Neural progenitor cell (in vitro differentiated cells): ENCODE results near the gene LRRC56. TPM values are rescaled to one million over a fixed set of nuclear protein-coding genes. Genes with fewer than 3 reads are reported as not detected.

Source experiments
- DNase-seq: peaks from one replicate; pipeline ENCODE4 v3.0.0-alpha.2; 2016; ENCODE audit warnings: low spot score
- H2AFZ ChIP-seq: fragments of 200-600 bp; sonication (generic); replicated peaks from 2 replicates; pipeline ENCODE4 v1.6.1; 2016; ENCODE audit warnings: antibody characterized with exemption
- H3F3A ChIP-seq: fragments of 200-600 bp; sonication (generic); 2 replicates; pipeline ENCODE4 v1.6.1; 2016; ENCODE audit warnings: antibody characterized with exemption, low read depth
- H3K27ac ChIP-seq: fragments of 200-600 bp; sonication (generic); 2 replicates; pipeline ENCODE4 v1.5.1; 2016; ENCODE audit warnings: mild to moderate bottlenecking
- H3K27me3 ChIP-seq: fragments of 200-600 bp; sonication (generic); 2 replicates; pipeline ENCODE4 v1.6.1; 2016; ENCODE audit warnings: mild to moderate bottlenecking, moderate library complexity
- H3K36me3 ChIP-seq: fragments of 200-600 bp; sonication (generic); 2 replicates; pipeline ENCODE4 v1.5.1; 2016
- H3K4me1 ChIP-seq: fragments of 200-600 bp; sonication (generic); 2 replicates; pipeline ENCODE4 v1.6.1; 2016; ENCODE audit warnings: mixed run types
- H3K4me2 ChIP-seq: fragments of 200-600 bp; sonication (generic); 2 replicates; pipeline ENCODE4 v1.6.1; 2016
- H3K4me3 ChIP-seq: fragments of 200-600 bp; sonication (generic); 2 replicates; pipeline ENCODE4 v1.5.1; 2016
- H3K79me2 ChIP-seq: fragments of 200-600 bp; sonication (generic); 2 replicates; pipeline ENCODE4 v1.6.1; 2016; ENCODE audit warnings: low read depth
- H3K9ac ChIP-seq: fragments of 200-600 bp; sonication (generic); 2 replicates; pipeline ENCODE4 v1.6.1; 2016
- H3K9me3 ChIP-seq: fragments of 200-600 bp; sonication (generic); 2 replicates; pipeline ENCODE4 v1.5.1; 2016; ENCODE audit warnings: low read depth
- H4K20me1 ChIP-seq: fragments of 200-600 bp; sonication (generic); 2 replicates; pipeline ENCODE4 v1.6.1; 2016; ENCODE audit warnings: low read depth
- H3K27ac Mint-ChIP-seq: 3 replicates; pipeline ENCODE4 v1.8.0; 2021; ENCODE audit warnings: mixed read lengths
- H3K27me3 Mint-ChIP-seq: 2 replicates; pipeline ENCODE4 v1.8.0; 2022; ENCODE audit warnings: low read depth, mild to moderate bottlenecking, inconsistent platforms, moderate library complexity, mixed read lengths; ENCODE audit not compliant: insufficient read depth
- H3K36me3 Mint-ChIP-seq: 3 replicates; pipeline ENCODE4 v1.8.0; 2021; ENCODE audit warnings: mixed read lengths
- H3K4me1 Mint-ChIP-seq: 3 replicates; pipeline ENCODE4 v1.8.0; 2021; ENCODE audit warnings: mixed read lengths
- H3K4me3 Mint-ChIP-seq: 3 replicates; pipeline ENCODE4 v1.8.0; 2021; ENCODE audit warnings: mild to moderate bottlenecking, moderate library complexity, mixed read lengths
- H3K9me3 Mint-ChIP-seq: 3 replicates; pipeline ENCODE4 v1.8.0; 2020; ENCODE audit warnings: mixed read lengths
- CTCF ChIP-seq: fragments of 200-600 bp; sonication (generic); IDR thresholded peaks from 2 replicates; pipeline ENCODE4 v1.5.1; 2017; ENCODE audit warnings: antibody characterized with exemption, mild to moderate bottlenecking
- EZH2 ChIP-seq: fragments of 200-600 bp; sonication (generic); IDR thresholded peaks from 2 replicates; pipeline ENCODE4 v1.6.1; 2017; ENCODE audit warnings: antibody characterized with exemption, mild to moderate bottlenecking, moderate library complexity
- EZH2phosphoT487 ChIP-seq: fragments of 200-600 bp; sonication (generic); IDR thresholded peaks from 2 replicates; pipeline ENCODE4 v1.6.1; 2017; ENCODE audit warnings: antibody characterized with exemption
- total RNA-seq: library from RNA; depleted of rRNA; stranded (reverse); fragments of >200 nt; gene quantifications from 2 replicates; pipeline ENCODE4 v1.2.3, GENCODE V29; 2015; ENCODE audit warnings: low replicate concordance

The LRRC56 gene
- total RNA-seq, 1 donor from 2014 or later = 0.45 TPM

DNA sequence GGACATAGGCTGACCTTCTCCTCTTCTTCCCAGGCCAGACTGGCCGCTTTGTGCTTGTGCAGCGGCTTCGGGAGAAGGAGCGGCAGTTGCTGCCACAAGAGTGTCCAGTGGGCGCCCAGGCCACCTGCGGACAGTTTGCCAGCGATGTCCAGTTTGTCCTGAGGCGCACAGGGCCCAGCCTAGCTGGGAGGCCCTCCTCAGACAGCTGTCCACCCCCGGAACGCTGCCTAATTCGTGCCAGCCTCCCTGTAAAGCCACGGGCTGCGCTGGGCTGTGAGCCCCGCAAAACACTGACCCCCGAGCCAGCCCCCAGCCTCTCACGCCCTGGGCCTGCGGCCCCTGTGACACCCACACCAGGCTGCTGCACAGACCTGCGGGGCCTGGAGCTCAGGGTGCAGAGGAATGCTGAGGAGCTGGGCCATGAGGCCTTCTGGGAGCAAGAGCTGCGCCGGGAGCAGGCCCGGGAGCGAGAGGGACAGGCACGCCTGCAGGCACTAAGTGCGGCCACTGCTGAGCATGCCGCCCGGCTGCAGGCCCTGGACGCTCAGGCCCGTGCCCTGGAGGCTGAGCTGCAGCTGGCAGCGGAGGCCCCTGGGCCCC is 24.8 kb downstream of the LRRC56 start:
- Histone ChIP-seq H3F3A (peaks cover 26% of the 10 kb centered on the region), H3K27me3 (peaks cover 23% of the 10 kb centered on the region), H3K4me1 (peaks cover 16% of the 10 kb centered on the region), H3K9ac (no peak overlapping the region), H3K9me3 (no peaks in the 10 kb centered on the region), H3K4me2 (peak overlapping the region; percentile 99), H3K4me3 (peak overlapping the region; percentile 100), H2AFZ (no peak overlapping the region), H3K36me3 (no peaks in the 10 kb centered on the region), H4K20me1 (peaks cover 46% of the 10 kb centered on the region), H3K27ac (no peak overlapping the region), H3K79me2 (peaks cover 13% of the 10 kb centered on the region)
- H3K27ac Mint-ChIP-seq = no peak overlapping the region
- peaks cover 16% of the 10 kb centered on the region for H3K27me3 Mint-ChIP-seq
- peaks cover 5% of the 10 kb centered on the region for H3K4me1 Mint-ChIP-seq
- DNase-seq = no peak
- H3K4me3 Mint-ChIP-seq = peak overlapping the region; percentile 87
- H3K9me3 Mint-ChIP-seq = peaks cover 2% of the 10 kb centered on the region
- TF ChIP-seq CTCF = no peak
- TF ChIP-seq EZH2 = no peak
- TF ChIP-seq EZH2phosphoT487 = no peak
- H3K36me3 Mint-ChIP-seq = no peaks in the 10 kb centered on the region

- Mint-ChIP-seq H3K9me3 (no peaks in the 10 kb centered on the region), H3K27ac (no peak overlapping the region), H3K4me3 (peak overlapping the region; percentile 39)
Measured at GRCh38 chr11:563066-563811, 25.9 kb downstream of the LRRC56 start.

GRCh38 chr11:563812-564578 is 26.7 kb downstream of the LRRC56 start:
- TF ChIP-seq CTCF (no peak), EZH2 (no peak), EZH2phosphoT487 (no peak)

More at GRCh38 chr11:563066-563811, 25.9 kb downstream of the LRRC56 start:
- Histone ChIP-seq H3K4me2 (no peak overlapping the region), H3K36me3 (no peaks in the 10 kb centered on the region), H3K9me3 (no peaks in the 10 kb centered on the region), H4K20me1 (peaks cover 54% of the 10 kb centered on the region), H3K9ac (no peak overlapping the region), H3K4me3 (no peak overlapping the region), H3K79me2 (peaks cover 18% of the 10 kb centered on the region), H2AFZ (no peak overlapping the region), H3K27ac (no peak overlapping the region), H3F3A (peaks cover 25% of the 10 kb centered on the region), H3K27me3 (peaks cover 12% of the 10 kb centered on the region), H3K4me1 (peaks cover 21% of the 10 kb centered on the region)
- H3K4me1 Mint-ChIP-seq = peaks cover 9% of the 10 kb centered on the region
- H3K27me3 Mint-ChIP-seq = peaks cover 16% of the 10 kb centered on the region
- no peak for TF ChIP-seq EZH2phosphoT487
- TF ChIP-seq EZH2 = no peak
- TF ChIP-seq CTCF = no peak
- H3K36me3 Mint-ChIP-seq = no peaks in the 10 kb centered on the region
- DNase-seq = no peak

More at GRCh38 chr11:563812-564578, 26.7 kb downstream of the LRRC56 start:
- Mint-ChIP-seq H3K4me1 (peaks cover 9% of the 10 kb centered on the region), H3K9me3 (no peaks in the 10 kb centered on the region), H3K4me3 (peak overlapping the region; percentile 70), H3K27me3 (peaks cover 16% of the 10 kb centered on the region), H3K27ac (no peak overlapping the region), H3K36me3 (no peaks in the 10 kb centered on the region)
- Histone ChIP-seq H3K9ac (no peak overlapping the region), H3K9me3 (no peaks in the 10 kb centered on the region), H3K4me1 (peaks cover 23% of the 10 kb centered on the region), H2AFZ (no peak overlapping the region), H3K27me3 (peaks cover 5% of the 10 kb centered on the region), H3K4me3 (no peak overlapping the region), H3K4me2 (no peak overlapping the region), H3K79me2 (peaks cover 18% of the 10 kb centered on the region), H3K27ac (no peak overlapping the region), H3K36me3 (no peaks in the 10 kb centered on the region), H3F3A (peaks cover 27% of the 10 kb centered on the region), H4K20me1 (peaks cover 54% of the 10 kb centered on the region)
- no peak for DNase-seq
